HTR-8/SVneo (cell line): ENCODE measurements around the gene TP53I3.
"Not testable (repeated sequence)": the region's sequence is repeated elsewhere in the genome, so short reads cannot be mapped to it uniquely, and the experiment has no call there.

Experiments
- DNase-seq: peaks from one replicate; pipeline ENCODE4 v3.0.0; 2011; ENCODE audit warnings: low spot score, mixed read lengths; ENCODE audit not compliant: insufficient read length
- FAIRE-seq: peaks from 2 replicates; lab custom pipeline; 2011; peaks lifted over from hg19 to GRCh38; lab: Jason Lieb, UNC

Gene TP53I3

GRCh38 chr2:24084386-24085199 lies at the start of gene TP53I3:
TSS of gene TP53I3 (minus strand) at chr2:24084834. CDS start at chr2:24084326, 508 bp downstream.
- FAIRE-seq = peak; percentile 83
- peak; percentile 93 for DNase-seq

- FAIRE-seq = no peak
- DNase-seq = no peak
These were observed 47.9 kb upstream of the TP53I3 start for GRCh38 chr2:24132543-24132942.

- FAIRE-seq (no peak), DNase-seq (no peak)
These were observed 41.3 kb upstream of the TP53I3 start for GRCh38 chr2:24125956-24126355.

GRCh38 chr2:24123922-24124580 lies 39.4 kb upstream of the TP53I3 start:
- FAIRE-seq = no peak
- no peak for DNase-seq

- FAIRE-seq (peak; percentile 69), DNase-seq (peak; percentile 92)
These were observed 38.7 kb upstream of the TP53I3 start, which contains the start of the genes FAM228B and PFN4 for GRCh38 chr2:24123195-24123921. TSS of gene FAM228B (plus strand) at chr2:24123469. CDS start at chr2:24124362, 893 bp downstream. TSS of gene PFN4 (minus strand) at chr2:24123334. CDS start at chr2:24122535, 799 bp downstream.

GRCh38 chr2:24122366-24123194 lies 37.9 kb upstream of the TP53I3 start:
- DNase-seq (peak; percentile 26), FAIRE-seq (peak; percentile 23)

- FAIRE-seq (no peak), DNase-seq (no peak)
These were observed 36.8 kb upstream of the TP53I3 start for GRCh38 chr2:24121469-24121868.

GRCh38 chr2:24121066-24121465 lies 36.4 kb upstream of the TP53I3 start:
- no peak for FAIRE-seq
- no peak for DNase-seq

- no peak for DNase-seq
- no peak for FAIRE-seq
These were observed 33.3 kb upstream of the TP53I3 start for GRCh38 chr2:24117902-24118301.

- DNase-seq = peak; percentile 33
These were observed 30.4 kb upstream of the TP53I3 start for GRCh38 chr2:24115057-24115456.

GRCh38 chr2:24111407-24111901 lies 26.8 kb upstream of the TP53I3 start:
- peak; percentile 36 for FAIRE-seq

More at GRCh38 chr2:24115057-24115456, 30.4 kb upstream of the TP53I3 start:
- FAIRE-seq = peak; percentile 64

GRCh38 chr2:24110660-24111303 lies 26.1 kb upstream of the TP53I3 start:
- no peak for FAIRE-seq
- DNase-seq = no peak

More at GRCh38 chr2:24111407-24111901, 26.8 kb upstream of the TP53I3 start:
- DNase-seq = peak; percentile 11

GRCh38 chr2:24109431-24109830 lies 24.8 kb upstream of the TP53I3 start:
- not testable (repeated sequence) for FAIRE-seq, DNase-seq

GRCh38 chr2:24107336-24107735 lies 22.7 kb upstream of the TP53I3 start:
- DNase-seq (no peak), FAIRE-seq (no peak)

GRCh38 chr2:24106786-24107185 lies 22.2 kb upstream of the TP53I3 start:
- DNase-seq = no peak
- FAIRE-seq = no peak

GRCh38 chr2:24105816-24106215 lies 21.2 kb upstream of the TP53I3 start:
- DNase-seq = no peak
- FAIRE-seq = no peak

- no peak for DNase-seq
- FAIRE-seq = no peak
These were observed 20.3 kb upstream of the TP53I3 start for GRCh38 chr2:24104906-24105305.

- FAIRE-seq (no peak), DNase-seq (no peak)
These were observed 19.5 kb upstream of the TP53I3 start for GRCh38 chr2:24104110-24104650.

- FAIRE-seq (no peak), DNase-seq (no peak)
These were observed 18.0 kb upstream of the TP53I3 start for GRCh38 chr2:24102677-24103076.
